ENCODE measurements around the gene TIAM1. TPM values are rescaled to one million over a fixed set of nuclear protein-coding genes. Genes with fewer than 3 reads are reported as not detected.

TIAM1 gene
- total RNA-seq, 1 donor = 16.3 TPM

DNA sequence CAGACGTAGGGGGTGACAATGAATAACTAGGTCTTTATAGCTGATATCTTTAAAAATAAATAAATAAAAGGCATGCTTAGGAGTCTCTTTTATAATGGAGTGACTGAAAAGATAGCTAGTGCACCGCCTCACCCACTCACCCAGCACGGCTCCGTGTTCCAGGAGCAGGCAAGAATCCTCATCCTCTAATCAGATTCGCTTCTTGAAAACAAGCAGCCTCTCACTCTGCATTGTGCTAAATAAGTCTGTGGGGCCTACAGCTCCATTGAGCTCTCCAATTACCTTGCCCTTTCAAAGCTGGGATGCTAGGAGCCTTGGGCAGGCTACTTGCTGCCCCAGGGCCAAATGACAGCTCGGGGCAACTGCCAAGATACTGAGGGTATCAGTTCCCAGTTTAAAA is 91.5 kb downstream of the TIAM1 start:
- TF ChIP-seq, protein P1, sequence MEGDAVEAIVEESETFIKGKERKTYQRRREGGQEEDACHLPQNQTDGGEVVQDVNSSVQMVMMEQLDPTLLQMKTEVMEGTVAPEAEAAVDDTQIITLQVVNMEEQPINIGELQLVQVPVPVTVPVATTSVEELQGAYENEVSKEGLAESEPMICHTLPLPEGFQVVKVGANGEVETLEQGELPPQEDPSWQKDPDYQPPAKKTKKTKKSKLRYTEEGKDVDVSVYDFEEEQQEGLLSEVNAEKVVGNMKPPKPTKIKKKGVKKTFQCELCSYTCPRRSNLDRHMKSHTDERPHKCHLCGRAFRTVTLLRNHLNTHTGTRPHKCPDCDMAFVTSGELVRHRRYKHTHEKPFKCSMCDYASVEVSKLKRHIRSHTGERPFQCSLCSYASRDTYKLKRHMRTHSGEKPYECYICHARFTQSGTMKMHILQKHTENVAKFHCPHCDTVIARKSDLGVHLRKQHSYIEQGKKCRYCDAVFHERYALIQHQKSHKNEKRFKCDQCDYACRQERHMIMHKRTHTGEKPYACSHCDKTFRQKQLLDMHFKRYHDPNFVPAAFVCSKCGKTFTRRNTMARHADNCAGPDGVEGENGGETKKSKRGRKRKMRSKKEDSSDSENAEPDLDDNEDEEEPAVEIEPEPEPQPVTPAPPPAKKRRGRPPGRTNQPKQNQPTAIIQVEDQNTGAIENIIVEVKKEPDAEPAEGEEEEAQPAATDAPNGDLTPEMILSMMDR (IDR thresholded peaks at IDR 0.05; ENCODE audit: extremely low read depth, low read depth, low read length) = no peak
- Histone ChIP-seq H3K79me2 (ENCODE audit: insufficient read depth, low read length) (no peaks in the 10 kb centered on the region), H3K27me3 (ENCODE audit: insufficient read depth, low read length) (no peaks in the 10 kb centered on the region), H3K4me1 (ENCODE audit: insufficient read depth, low read length) (peaks cover 2% of the 10 kb centered on the region), H3K4me2 (ENCODE audit: insufficient read depth, low read length) (no peak overlapping the region), H3K4me3 (ENCODE audit: insufficient read depth, low read length) (no peak overlapping the region), H2AFZ (ENCODE audit: low read length) (no peak overlapping the region), H4K20me1 (ENCODE audit: insufficient read depth, low read length) (no peaks in the 10 kb centered on the region), H3K27ac (ENCODE audit: low read depth, low read length) (no peak overlapping the region), H3K9me3 (ENCODE audit: low read depth, low read length) (no peaks in the 10 kb centered on the region), H3K36me3 (ENCODE audit: insufficient read depth, low read length) (no peaks in the 10 kb centered on the region)
- DNase-seq (ENCODE audit: insufficient read length, low spot score, missing footprints) = no peak

DNA sequence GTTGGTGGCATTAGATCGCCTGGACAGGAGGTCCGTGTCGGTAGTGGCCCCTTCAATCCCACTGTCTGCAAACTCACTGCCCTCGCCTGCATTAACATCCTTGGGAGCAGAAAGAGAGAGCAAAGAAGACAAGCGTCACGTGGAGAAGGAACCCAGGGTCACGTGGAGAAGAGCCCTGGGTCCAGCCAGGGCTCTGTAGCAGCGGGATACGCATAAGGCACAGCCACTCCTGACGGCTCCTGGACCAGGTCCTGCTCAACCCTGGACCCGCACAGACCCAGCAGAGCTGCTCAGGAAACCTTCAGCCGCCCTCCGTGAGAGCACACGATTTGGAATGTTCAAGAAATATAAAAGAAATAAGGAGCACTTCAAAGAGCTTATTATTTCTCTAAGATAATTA is 92.0 kb downstream of the TIAM1 start:
- no peak for DNase-seq (ENCODE audit: insufficient read length, low spot score, missing footprints)
- H3K4me3 ChIP-seq (ENCODE audit: insufficient read depth, low read length) = no peak overlapping the region
- H3K27me3 ChIP-seq (ENCODE audit: insufficient read depth, low read length) = no peaks in the 10 kb centered on the region
- TF ChIP-seq, protein P1 (IDR thresholded peaks at IDR 0.05; ENCODE audit: extremely low read depth, low read depth, low read length) = no peak
- no peak overlapping the region for H3K27ac ChIP-seq (ENCODE audit: low read depth, low read length)
- no peak overlapping the region for H3K4me2 ChIP-seq (ENCODE audit: insufficient read depth, low read length)
- H3K9me3 ChIP-seq (ENCODE audit: low read depth, low read length) = no peaks in the 10 kb centered on the region
- peaks cover 2% of the 10 kb centered on the region for H3K4me1 ChIP-seq (ENCODE audit: insufficient read depth, low read length)
- H3K79me2 ChIP-seq (ENCODE audit: insufficient read depth, low read length) = no peaks in the 10 kb centered on the region
- H4K20me1 ChIP-seq (ENCODE audit: insufficient read depth, low read length) = no peaks in the 10 kb centered on the region
- no peak overlapping the region for H2AFZ ChIP-seq (ENCODE audit: low read length)
- H3K36me3 ChIP-seq (ENCODE audit: insufficient read depth, low read length) = no peaks in the 10 kb centered on the region

DNA sequence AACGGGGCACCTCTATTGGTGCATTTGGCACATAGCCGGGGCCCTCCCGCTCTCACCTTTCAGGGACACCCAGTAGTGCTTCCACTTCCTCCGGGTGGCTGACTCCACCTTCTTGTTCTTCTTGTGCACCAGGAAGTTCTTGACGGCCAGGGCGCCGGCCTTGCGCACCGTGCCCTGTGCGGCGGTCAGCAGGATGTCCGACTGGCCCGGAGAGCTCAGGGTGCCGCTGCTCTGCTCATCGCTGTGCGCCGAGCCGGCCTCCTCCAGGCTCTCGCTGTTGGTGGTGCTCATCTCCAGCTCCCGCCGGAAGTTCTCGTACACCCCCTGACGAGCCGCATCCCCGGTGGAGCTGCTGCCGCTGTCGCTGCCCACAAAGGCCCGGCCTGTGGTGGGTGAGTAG is 92.4 kb downstream of the TIAM1 start:
- TF ChIP-seq, protein P1 (IDR thresholded peaks at IDR 0.05; ENCODE audit: extremely low read depth, low read depth, low read length) = no peak
- H3K27ac ChIP-seq (ENCODE audit: low read depth, low read length) = no peak overlapping the region

GRCh38 chr21:31248598-31248997 is 95.5 kb downstream of the TIAM1 start:
- H3K9me3 ChIP-seq (ENCODE audit: low read depth, low read length) = peaks cover 3% of the 10 kb centered on the region
- no peaks in the 10 kb centered on the region for H3K27me3 ChIP-seq (ENCODE audit: insufficient read depth, low read length)
- peaks cover 2% of the 10 kb centered on the region for H3K4me1 ChIP-seq (ENCODE audit: insufficient read depth, low read length)
- TF ChIP-seq, protein P1 (IDR thresholded peaks at IDR 0.05; ENCODE audit: extremely low read depth, low read depth, low read length) = no peak
- H3K36me3 ChIP-seq (ENCODE audit: insufficient read depth, low read length) = no peaks in the 10 kb centered on the region
- H2AFZ ChIP-seq (ENCODE audit: low read length) = no peak overlapping the region
- no peak overlapping the region for H3K4me3 ChIP-seq (ENCODE audit: insufficient read depth, low read length)
- H3K4me2 ChIP-seq (ENCODE audit: insufficient read depth, low read length) = no peak overlapping the region
- no peaks in the 10 kb centered on the region for H3K79me2 ChIP-seq (ENCODE audit: insufficient read depth, low read length)
- H3K27ac ChIP-seq (ENCODE audit: low read depth, low read length) = no peak overlapping the region
- H4K20me1 ChIP-seq (ENCODE audit: insufficient read depth, low read length) = no peaks in the 10 kb centered on the region
- peak; percentile 88 for DNase-seq (ENCODE audit: insufficient read length, low spot score, missing footprints)

More for the DNA sequence above, 92.4 kb downstream of the TIAM1 start:
- H3K4me3 ChIP-seq (ENCODE audit: insufficient read depth, low read length) = no peak overlapping the region
- H3K36me3 ChIP-seq (ENCODE audit: insufficient read depth, low read length) = no peaks in the 10 kb centered on the region
- DNase-seq (ENCODE audit: insufficient read length, low spot score, missing footprints) = no peak
- H3K79me2 ChIP-seq (ENCODE audit: insufficient read depth, low read length) = no peaks in the 10 kb centered on the region
- H2AFZ ChIP-seq (ENCODE audit: low read length) = no peak overlapping the region
- H3K9me3 ChIP-seq (ENCODE audit: low read depth, low read length) = no peaks in the 10 kb centered on the region
- peaks cover 2% of the 10 kb centered on the region for H3K4me1 ChIP-seq (ENCODE audit: insufficient read depth, low read length)
- no peaks in the 10 kb centered on the region for H4K20me1 ChIP-seq (ENCODE audit: insufficient read depth, low read length)
- H3K27me3 ChIP-seq (ENCODE audit: insufficient read depth, low read length) = no peaks in the 10 kb centered on the region
- no peak overlapping the region for H3K4me2 ChIP-seq (ENCODE audit: insufficient read depth, low read length)
